Progenitor cell of endocrine pancreas (in vitro differentiated cells): ENCODE data around the gene RUNX2. TPM values are rescaled to one million over a fixed set of nuclear protein-coding genes. Genes with fewer than 3 reads are reported as not detected.
"Not testable (repeated sequence)": the region's sequence is repeated elsewhere in the genome, so short reads cannot be mapped to it uniquely, and the experiment has no call there.

ENCODE experiments used
- DNase-seq: peaks from one replicate; pipeline ENCODE4 v3.0.0; 2021; ENCODE audit warnings: low spot score; ENCODE audit not compliant: unreplicated experiment
- H3K27ac Mint-ChIP-seq: 2 replicates; pipeline ENCODE4 v1.8.0; 2021; ENCODE audit warnings: mild to moderate bottlenecking, moderate library complexity, mixed read lengths
- H3K27me3 Mint-ChIP-seq: 2 replicates; pipeline ENCODE4 v1.8.0; 2021; ENCODE audit warnings: mixed read lengths
- H3K36me3 Mint-ChIP-seq: 2 replicates; pipeline ENCODE4 v1.8.0; 2022; ENCODE audit warnings: mixed read lengths; ENCODE audit not compliant: insufficient read depth
- H3K4me1 Mint-ChIP-seq: 2 replicates; pipeline ENCODE4 v1.8.0; 2021; ENCODE audit warnings: low read depth, mixed read lengths
- H3K4me3 Mint-ChIP-seq: 2 replicates; pipeline ENCODE4 v1.8.0; 2021; ENCODE audit warnings: low read depth, mild to moderate bottlenecking, moderate library complexity, mixed read lengths
- H3K9me3 Mint-ChIP-seq: 2 replicates; pipeline ENCODE4 v1.8.0; 2021; ENCODE audit warnings: low read depth, mixed read lengths
- long read RNA-seq: library from polyadenylated mRNA; unstranded; transcript quantifications from one replicate; pipeline ENCODE4 v2.0.0, GENCODE V29; 2020
- total RNA-seq: library from RNA; stranded (reverse); gene quantifications from 2 replicates; pipeline ENCODE4 v1.2.1, GENCODE V29; 2021
- TF ChIP-seq, protein P1 (sequence below): fragments of 200-600 bp; sonication (generic); IDR thresholded peaks from one replicate; pipeline ENCODE4 v1.5.0; 2021; ENCODE audit warnings: antibody characterized with exemption, mild to moderate bottlenecking; ENCODE audit not compliant: unreplicated experiment

Gene RUNX2
- total RNA-seq: 0.46 and 0.75 TPM in 2 replicates
- long read RNA-seq, partial matches to known transcripts: 0 of 1 reads
- long read RNA-seq, other reads (novel, unspliced or antisense): 1 of 1 reads

DNA sequence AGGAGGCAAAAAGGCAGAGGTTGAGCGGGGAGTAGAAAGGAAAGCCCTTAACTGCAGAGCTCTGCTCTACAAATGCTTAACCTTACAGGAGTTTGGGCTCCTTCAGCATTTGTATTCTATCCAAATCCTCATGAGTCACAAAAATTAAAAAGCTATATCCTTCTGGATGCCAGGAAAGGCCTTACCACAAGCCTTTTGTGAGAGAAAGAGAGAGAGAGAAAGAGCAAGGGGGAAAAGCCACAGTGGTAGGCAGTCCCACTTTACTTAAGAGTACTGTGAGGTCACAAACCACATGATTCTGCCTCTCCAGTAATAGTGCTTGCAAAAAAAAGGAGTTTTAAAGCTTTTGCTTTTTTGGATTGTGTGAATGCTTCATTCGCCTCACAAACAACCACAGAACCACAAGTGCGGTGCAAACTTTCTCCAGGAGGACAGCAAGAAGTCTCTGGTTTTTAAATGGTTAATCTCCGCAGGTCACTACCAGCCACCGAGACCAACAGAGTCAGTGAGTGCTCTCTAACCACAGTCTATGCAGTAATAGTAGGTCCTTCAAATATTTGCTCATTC is at the start of gene RUNX2:
RUNX2 (plus strand) TSS at position 375 of the 567 bp plus-strand sequence. CDS start 397 bp downstream, outside the sequence.
- Mint-ChIP-seq H3K9me3 (no peaks in the 10 kb centered on the region), H3K4me3 (peak within 1 kb of the TSS; percentile 36), H3K36me3 (no peaks in the 10 kb centered on the region), H3K27ac (peak within 1 kb of the TSS; percentile 60), H3K27me3 (no peaks in the 10 kb centered on the region), H3K4me1 (peaks cover 33% of the 10 kb centered on the region)
- DNase-seq: no peak
- TF ChIP-seq, protein P1, sequence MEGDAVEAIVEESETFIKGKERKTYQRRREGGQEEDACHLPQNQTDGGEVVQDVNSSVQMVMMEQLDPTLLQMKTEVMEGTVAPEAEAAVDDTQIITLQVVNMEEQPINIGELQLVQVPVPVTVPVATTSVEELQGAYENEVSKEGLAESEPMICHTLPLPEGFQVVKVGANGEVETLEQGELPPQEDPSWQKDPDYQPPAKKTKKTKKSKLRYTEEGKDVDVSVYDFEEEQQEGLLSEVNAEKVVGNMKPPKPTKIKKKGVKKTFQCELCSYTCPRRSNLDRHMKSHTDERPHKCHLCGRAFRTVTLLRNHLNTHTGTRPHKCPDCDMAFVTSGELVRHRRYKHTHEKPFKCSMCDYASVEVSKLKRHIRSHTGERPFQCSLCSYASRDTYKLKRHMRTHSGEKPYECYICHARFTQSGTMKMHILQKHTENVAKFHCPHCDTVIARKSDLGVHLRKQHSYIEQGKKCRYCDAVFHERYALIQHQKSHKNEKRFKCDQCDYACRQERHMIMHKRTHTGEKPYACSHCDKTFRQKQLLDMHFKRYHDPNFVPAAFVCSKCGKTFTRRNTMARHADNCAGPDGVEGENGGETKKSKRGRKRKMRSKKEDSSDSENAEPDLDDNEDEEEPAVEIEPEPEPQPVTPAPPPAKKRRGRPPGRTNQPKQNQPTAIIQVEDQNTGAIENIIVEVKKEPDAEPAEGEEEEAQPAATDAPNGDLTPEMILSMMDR: no peak

DNA sequence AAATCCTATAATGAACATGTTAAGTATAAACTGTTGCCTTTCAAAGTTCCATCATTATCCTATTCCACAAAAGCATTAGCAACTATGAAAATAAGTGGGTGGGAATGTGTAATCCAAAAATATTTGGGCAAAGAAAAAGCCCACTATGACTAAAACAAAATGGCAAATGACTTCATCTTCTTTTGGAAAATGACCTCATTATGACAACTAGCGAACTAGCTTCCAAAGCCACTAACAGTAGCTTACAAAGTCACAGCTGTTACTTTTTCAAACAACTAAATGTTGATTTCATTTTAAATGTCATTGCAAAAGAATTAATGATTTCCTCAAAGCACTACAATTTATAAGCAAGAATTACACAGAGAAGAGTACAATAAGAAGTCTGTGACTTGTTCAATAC is 49.8 kb upstream of the RUNX2 start:
- Mint-ChIP-seq H3K4me1 (no peaks in the 10 kb centered on the region), H3K4me3 (no peak overlapping the region), H3K9me3 (peaks cover 24% of the 10 kb centered on the region), H3K27me3 (no peaks in the 10 kb centered on the region), H3K36me3 (peaks cover 34% of the 10 kb centered on the region), H3K27ac (no peak overlapping the region)
- TF ChIP-seq, protein P1: no peak
- no peak for DNase-seq

DNA sequence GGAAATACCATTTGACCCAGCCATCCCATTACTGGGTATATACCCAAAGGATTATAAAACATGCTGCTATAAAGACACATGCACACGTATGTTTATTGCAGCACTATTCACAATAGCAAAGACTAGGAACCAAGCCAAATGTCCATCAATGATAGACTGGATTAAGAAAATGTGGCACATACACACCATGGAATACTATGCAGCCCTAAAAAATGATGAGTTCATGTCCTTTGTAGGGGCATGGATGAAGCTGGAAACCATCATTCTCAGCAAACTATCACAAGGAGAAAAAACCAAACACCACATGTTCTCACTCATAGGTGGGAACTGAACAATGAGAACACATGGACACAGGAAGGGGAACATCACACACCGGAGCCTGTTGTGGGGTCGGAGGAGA is 41.4 kb upstream of the RUNX2 start:
- not testable (repeated sequence) for H3K27ac Mint-ChIP-seq, H3K4me3 Mint-ChIP-seq, DNase-seq, H3K4me1 Mint-ChIP-seq, H3K27me3 Mint-ChIP-seq
- Mint-ChIP-seq H3K36me3 (peaks cover 37% of the 10 kb centered on the region), H3K9me3 (peaks cover 37% of the 10 kb centered on the region)

DNA sequence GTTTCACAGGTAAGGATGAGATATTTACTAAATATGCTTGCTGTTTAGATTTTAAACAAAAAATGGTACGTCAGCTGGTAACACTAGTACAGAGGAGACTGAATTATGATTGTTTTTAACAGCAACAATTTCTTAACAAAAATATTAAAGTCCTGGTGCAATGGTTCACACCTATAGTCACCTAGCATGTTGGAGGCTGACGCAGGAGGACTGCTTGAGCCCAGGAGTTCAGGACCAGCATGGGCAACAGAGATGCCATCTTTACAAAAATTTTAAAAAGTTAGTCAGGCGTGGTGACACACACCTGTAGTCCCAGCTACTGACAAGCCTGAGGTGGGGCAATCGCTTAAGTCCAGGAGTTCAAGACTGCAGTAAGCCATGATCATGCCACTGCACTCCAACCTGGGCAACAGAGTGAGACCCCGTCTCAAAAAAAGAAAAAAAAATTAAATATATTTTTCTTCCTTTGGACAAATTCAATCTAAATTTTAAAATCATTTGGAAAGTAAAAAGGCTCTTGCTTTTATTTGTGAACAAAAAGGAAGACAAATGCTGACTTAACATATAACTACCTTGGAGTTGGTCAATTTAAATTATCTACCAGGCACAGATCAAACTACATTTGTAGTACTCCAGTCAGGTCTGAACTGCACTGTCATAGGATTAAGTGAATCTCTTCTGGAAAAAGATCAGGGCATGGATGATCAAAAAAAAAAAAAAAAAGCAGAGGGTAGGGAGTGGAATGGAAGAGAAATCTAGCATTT is 38.2 kb upstream of the RUNX2 start:
- peaks cover 8% of the 10 kb centered on the region for H3K4me1 Mint-ChIP-seq
- no peak for DNase-seq
- H3K27me3 Mint-ChIP-seq: no peaks in the 10 kb centered on the region
- peaks cover 36% of the 10 kb centered on the region for H3K36me3 Mint-ChIP-seq
- TF ChIP-seq, protein P1: no peak
- H3K27ac Mint-ChIP-seq: no peak overlapping the region
- peaks cover 39% of the 10 kb centered on the region for H3K9me3 Mint-ChIP-seq
- no peak overlapping the region for H3K4me3 Mint-ChIP-seq

DNA sequence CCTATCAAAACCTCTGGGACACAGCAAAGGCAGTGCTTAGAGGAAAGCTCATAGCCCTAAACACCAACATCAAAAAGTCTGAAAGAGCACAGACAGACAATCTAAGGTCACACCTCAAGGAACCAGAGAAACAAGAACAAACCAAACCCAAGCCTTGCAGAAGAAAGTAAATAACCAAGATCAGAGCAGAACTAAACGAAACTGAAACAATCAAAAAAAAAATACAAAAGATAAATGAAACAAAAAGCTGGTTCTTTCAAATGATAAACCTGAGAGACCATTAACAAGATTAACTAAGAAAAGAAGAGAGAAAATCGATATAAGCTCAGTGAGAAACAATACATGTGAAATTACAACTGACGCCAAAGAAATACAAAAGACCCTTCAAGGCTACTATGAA is 34.8 kb upstream of the RUNX2 start:
- Mint-ChIP-seq H3K4me1 (peaks cover 8% of the 10 kb centered on the region), H3K36me3 (peaks cover 39% of the 10 kb centered on the region), H3K27me3 (no peaks in the 10 kb centered on the region), H3K9me3 (peaks cover 42% of the 10 kb centered on the region), H3K27ac (no peak overlapping the region), H3K4me3 (no peak overlapping the region)
- DNase-seq: no peak
- TF ChIP-seq, protein P1: no peak

DNA sequence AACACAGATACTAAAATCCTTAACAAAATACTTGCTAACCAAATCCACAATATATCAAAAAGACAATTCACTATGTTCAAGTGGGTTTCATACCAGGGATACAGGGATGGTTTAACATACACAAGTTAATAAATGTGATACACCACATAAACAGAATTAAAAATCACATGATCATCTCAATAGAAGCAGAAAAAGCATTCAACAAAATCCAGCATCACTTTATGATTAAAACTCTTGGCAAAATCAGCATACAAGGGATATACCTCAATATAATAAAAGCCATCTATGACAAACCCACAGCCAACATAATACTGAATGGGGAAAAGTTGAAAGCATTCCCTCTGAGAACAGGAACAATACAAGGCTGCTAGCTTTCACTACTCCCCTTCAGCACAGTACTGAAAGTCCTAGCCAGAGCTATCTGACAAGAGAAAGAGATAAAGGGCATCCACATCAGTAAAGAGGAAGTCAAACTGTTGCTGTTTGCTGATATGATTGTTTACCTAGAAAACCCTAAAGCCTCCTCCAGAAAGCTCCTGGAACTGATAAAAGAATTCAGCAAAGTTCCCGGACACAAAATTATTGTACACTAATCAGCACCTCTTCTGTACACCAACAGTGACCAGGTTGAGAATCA is 33.9 kb upstream of the RUNX2 start:
- H3K36me3 Mint-ChIP-seq: peaks cover 39% of the 10 kb centered on the region
- peaks cover 42% of the 10 kb centered on the region for H3K9me3 Mint-ChIP-seq
- H3K27ac Mint-ChIP-seq, DNase-seq, H3K4me3 Mint-ChIP-seq, H3K4me1 Mint-ChIP-seq, H3K27me3 Mint-ChIP-seq: not testable (repeated sequence)
